IPS-18c (cell line): ENCODE data around the gene CACUL1.
"Not testable (repeated sequence)": the region's sequence is repeated elsewhere in the genome, so short reads cannot be mapped to it uniquely, and the experiment has no call there.

Source experiments
- H3K4me3 ChIP-seq: 2 replicates; pipeline ENCODE4 v1.7.0; 2013; ENCODE audit warnings: low read depth, mild to moderate bottlenecking, low read length, moderate library complexity; ENCODE audit not compliant: insufficient read depth
- H3K9me3 ChIP-seq: one replicate; pipeline ENCODE4 v1.6.1; 2013; ENCODE audit warnings: mild to moderate bottlenecking, low read length, moderate library complexity; ENCODE audit not compliant: control insufficient read depth, insufficient read depth

CACUL1 gene

DNA sequence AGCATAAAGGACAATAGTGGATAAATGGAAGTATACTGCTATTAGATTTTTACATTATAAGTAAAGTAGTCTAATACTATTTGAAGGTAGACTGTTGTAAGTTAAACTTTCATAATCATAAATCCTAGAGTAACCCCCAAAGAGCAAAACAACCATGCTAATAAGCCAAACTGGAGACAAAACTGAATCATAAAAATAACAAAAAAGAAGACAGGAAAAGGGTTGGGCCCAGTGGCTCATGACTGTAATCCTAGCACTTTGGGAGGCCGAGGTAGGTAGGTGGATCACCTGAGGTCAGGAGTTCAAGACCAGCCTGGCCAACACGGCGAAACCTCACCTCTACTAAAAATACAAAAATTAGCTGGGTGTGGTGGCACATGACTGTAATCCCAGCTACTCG is 9.7 kb downstream of the CACUL1 start:
- Histone ChIP-seq H3K4me3 (no peak overlapping the region), H3K9me3 (no peaks in the 10 kb centered on the region)

DNA sequence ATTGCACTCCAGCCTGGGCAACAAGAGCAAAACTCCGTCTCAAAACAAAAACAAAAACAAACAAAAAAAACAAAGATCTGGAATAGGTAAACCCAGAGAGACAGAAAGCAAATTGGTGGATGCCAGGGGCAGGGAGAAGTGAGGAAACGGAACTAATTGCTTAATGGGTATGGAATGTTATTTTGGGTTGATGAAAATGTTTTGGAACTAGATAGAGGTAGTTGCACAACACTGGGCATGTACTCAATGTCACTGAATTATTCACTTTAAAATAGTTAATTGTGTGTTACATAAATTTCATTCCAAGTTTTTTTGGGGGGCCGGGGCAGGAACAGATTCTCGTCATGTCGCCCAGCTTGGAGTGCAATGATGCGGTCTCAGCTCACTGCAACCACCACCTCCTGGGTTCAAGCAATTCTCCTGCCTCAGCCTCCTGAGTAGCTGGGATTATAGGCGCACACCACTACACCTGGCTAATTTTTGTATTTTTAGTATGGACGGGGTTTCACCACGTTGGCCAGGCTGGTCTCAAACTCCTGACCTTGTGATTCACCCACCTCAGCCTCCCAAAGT is 10.3 kb downstream of the CACUL1 start:
- H3K9me3 ChIP-seq, H3K4me3 ChIP-seq: not testable (repeated sequence)

DNA sequence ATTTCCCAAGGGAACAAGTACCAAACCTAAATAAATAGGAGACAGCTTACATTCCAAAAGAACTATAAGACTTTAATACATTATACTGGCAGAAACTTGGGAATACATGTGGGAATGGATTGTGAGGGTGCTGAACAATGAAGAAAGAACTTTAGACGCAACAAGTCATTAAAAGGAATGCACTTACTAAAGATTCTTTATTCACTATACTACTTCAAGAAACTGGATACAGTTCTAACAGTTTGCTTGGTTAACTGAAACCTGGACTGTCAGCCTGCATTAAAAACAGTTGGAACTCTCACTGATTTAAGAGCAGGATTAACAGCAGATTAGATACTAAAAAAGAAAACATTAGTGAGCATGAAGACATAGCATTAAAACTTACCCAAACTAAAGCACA is 12.0 kb downstream of the CACUL1 start:
- Histone ChIP-seq H3K4me3 (no peak overlapping the region), H3K9me3 (no peaks in the 10 kb centered on the region)

DNA sequence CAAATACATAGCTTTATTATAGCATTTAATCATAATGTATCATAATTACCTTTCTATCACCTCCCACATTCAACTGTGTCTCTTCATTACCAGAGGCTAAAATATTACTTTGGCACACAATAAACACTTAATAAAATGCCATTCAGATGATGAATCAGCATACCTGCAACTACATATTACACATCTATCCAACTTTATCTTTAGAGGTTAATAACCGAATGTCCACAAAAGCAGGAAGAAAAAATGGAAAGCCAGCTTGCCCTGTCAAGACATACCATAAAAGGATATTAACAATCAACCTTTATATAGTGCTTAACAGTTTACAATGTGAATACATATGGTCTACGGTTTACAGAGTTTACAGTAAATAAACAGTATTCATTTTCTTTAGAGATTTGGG is 12.7 kb downstream of the CACUL1 start:
- Histone ChIP-seq H3K4me3 (no peak overlapping the region), H3K9me3 (no peaks in the 10 kb centered on the region)

DNA sequence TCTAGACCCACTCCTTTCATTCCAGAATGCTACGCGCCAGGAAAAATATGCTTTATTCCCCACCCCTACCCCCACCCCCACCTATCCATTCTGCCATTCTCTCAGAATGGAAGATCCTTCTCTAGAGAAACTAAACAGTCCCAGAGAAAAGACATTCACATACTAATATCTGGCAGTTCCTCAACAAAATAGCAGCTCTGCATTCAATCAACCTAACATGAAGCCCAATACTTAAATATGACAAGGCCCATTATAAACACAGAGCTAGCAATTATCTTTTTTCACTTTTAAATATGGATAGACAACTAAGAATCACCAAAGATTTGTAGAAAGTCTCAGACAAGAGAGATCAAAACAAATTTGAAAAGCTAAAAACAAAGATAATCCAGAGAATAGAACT is 16.4 kb downstream of the CACUL1 start:
- Histone ChIP-seq H3K4me3 (no peak overlapping the region), H3K9me3 (no peaks in the 10 kb centered on the region)

DNA sequence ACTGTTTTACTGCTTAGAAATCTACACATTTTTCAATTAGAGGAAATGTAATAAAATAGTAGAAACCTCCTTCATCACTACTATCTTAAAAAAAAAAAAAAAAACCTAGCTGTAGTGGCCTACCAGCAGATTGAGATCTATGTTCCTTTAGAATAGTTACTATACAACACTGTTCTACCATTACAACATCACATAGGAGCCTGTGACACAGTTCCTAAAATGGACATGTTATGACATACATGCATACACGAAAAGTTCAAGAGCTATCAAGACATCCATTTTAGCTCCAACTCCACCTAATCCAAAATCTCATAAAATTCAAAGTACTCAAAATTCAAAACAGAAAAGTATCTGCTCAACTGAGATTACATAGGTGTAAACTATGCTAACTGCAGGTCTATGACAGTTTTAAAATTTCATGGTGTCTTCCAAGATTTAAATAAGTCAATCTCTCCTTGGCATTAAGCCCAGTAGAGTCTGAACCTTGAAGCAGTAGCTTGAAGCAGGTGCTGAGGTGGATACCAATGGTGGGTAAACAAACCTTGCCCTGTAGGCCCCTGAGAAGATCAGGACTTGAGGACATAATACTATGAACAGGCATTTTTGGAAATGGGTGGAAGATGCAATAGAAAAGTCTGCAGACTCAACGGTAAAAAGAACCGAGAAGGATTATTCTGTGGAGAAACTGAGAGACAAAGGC is 17.0 kb downstream of the CACUL1 start:
- Histone ChIP-seq H3K4me3 (no peak overlapping the region), H3K9me3 (no peaks in the 10 kb centered on the region)

DNA sequence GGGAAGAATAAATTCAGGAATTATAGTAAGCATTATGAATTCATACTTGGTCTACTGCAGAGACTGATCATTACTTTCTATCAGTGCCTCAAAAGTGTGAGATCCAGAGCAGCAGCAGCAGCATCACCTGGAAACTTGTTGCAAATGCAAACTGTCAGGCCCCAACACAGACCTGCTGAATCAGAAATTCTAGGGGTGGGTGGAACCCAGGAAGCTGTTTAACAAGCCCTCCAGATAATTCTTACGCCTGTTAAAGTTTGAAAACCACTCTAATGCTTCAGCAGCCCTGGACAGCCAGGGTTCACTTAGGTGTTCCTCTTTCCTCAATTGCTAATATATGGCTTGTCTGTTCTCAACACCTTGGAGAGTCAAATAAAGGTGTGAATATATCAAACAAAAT is 19.5 kb downstream of the CACUL1 start:
- Histone ChIP-seq H3K9me3 (no peaks in the 10 kb centered on the region), H3K4me3 (no peak overlapping the region)

DNA sequence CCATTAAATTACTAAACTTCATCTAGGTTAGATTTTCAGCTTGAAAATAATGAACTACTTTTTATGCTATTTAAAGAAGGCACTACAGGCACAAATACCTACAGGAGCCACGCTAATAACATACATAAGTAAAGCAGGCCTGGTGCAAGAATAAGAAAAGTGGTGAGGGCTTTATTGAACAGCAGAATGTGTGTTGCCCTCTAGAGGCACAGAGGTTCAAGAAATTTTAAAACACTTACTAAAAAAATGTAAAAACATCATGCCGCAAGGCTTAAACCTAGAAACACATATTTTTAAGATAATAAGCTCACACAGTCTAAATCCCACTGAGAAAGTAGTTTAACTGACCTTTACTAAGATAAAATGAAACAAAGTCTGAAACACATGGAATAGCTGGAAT is 20.3 kb downstream of the CACUL1 start:
- Histone ChIP-seq H3K9me3 (no peaks in the 10 kb centered on the region), H3K4me3 (no peak overlapping the region)

DNA sequence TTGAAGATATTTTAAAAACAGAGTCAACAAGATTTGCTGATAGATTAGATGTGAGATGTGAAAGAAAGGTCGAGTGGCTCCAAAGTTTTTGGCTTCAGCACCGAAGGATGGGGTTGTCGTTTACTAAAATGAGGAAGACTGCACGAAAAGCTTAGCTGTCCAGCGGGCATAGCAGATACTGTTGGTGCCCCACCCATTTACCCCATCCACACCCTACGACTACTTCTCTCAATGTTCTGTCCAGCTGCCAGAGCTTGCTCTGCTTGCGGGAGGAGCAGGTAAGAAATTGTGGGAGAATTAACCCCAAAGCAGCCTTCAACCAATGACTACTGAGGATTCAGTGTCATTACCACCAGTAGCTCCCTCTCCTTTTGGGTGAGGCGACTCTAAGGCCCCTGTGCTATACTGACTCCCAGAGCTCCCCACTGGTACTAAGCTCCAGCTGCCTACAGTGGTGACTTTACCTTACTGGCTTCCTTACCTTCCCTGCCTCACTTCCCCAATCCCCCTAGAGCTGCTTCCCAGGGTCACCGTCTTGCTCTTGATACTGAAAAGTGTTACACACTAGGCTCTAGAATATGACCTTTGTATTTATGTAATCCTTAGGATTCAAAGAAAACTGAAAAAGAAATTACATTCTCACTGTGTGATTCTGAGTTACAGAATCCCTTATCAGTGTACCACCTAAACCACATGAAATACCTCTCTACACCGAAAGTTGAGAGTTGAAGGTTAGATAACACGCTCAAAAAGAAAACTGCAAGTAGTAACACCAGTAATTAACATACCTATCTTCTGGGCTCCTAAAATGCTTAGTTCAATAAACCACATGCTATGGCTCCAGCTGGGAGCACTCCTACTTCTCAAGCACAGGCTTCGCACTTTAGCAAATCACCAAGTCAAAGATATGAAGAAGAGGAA is 22.3 kb downstream of the CACUL1 start:
- Histone ChIP-seq H3K4me3 (no peak overlapping the region), H3K9me3 (no peaks in the 10 kb centered on the region)

DNA sequence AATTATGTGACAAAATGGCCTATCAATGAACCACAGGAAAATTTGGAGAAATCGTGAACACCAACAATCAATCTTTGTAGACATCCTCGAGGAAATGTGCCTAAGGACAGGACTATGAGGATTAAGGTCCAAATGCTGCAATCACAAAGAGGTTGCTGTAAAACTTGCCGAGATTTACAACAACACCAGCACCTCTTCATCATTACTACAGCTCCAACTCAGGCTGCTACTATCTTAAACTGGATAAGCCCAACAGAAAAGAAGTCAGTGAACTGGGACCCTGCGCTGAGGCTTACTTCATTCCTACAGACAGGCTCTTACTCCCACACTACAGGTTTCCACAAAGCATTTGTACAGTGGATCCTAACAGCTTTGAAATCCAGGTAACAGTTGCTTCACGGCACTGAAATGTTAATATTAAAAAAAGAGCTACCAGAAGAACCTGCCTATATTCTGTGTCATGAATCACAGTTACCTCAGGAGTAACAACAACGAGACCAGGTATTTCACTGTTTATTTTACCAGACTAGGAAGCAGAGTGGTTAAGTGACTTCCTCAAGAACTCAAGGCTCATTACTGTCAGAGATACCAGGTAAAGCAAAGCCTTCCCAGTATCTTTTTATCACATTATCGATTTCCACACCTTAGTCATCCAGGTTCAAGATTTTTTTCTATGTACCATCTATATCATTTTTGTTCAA is 23.9 kb downstream of the CACUL1 start:
- no peaks in the 10 kb centered on the region for H3K9me3 ChIP-seq
- no peak overlapping the region for H3K4me3 ChIP-seq

DNA sequence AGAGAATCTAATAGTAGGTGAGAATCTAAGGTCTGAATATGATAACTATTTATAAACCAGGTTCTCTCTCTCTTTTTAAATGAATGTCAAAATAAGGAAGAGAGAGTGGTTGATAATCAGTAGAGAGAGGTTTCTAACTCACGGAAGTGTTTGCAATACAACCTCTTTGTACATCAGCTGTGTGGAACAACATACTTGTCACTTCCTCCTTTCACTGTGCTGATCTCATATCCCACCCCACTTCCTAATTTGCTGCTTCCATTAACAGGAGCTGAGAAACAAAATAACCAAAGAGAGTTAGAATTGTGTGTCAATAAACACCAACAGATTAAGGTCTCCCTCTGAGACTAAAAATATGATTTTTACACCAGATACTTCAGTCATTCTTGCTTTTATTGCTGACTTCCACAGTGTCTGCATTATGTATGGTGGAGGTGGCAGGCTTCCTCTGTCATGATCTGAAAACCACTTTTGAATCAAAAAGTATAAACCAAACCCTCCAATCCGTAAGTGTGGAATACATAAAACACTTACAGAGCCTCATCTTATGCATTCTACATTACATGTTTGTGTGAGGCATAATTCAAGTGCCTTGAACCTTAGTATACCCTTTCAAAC is 25.0 kb downstream of the CACUL1 start:
- H3K9me3 ChIP-seq, result no peaks in the 10 kb centered on the region
- no peak overlapping the region for H3K4me3 ChIP-seq

DNA sequence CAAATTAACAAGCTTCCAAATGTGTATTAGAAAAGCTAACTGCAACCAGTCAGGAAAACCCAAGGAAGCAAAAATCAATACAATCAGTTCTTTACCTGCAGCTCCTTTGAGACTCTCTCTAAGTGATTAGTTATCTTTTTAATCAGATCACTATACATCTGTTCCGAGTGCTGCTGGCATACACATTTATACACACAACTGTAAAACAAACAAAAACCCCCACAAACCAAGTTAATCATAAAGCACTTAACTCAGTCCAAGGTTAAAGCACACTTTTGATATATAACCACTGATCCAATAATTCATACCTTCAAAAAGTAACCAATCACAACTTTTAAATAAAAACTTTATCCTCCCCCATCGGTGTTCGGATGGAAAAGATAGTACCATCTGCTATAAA is 25.6 kb downstream of the CACUL1 start:
- Histone ChIP-seq H3K4me3 (no peak overlapping the region), H3K9me3 (no peaks in the 10 kb centered on the region)

DNA sequence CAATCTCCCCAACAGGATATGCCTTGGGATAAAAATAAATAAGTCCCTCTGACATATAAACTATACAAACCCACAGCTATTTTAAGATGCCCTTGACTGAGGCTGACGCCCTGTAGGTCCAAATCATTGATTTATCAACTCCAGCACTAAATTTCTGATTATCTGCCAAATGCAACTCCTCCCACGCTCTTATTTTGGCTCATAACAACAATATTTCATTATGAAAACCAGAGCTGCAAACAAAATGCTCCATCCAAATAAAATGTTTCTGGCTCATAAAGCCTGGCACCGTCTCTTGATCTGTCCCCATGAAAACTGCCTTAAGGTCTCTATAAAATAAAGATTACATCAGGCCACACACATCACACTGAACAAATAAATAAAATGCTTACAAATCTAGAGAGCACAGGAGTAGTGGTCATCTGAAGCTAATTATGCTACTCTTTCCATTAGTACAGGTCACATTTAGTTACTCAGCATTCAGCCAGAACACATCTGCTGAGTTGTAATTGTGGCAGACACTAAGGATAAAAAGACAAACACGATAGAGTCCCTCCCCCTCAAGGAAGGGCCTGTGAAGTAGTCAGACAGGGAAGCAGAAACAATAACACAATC is 28.8 kb downstream of the CACUL1 start:
- Histone ChIP-seq H3K4me3 (no peak overlapping the region), H3K9me3 (no peaks in the 10 kb centered on the region)

DNA sequence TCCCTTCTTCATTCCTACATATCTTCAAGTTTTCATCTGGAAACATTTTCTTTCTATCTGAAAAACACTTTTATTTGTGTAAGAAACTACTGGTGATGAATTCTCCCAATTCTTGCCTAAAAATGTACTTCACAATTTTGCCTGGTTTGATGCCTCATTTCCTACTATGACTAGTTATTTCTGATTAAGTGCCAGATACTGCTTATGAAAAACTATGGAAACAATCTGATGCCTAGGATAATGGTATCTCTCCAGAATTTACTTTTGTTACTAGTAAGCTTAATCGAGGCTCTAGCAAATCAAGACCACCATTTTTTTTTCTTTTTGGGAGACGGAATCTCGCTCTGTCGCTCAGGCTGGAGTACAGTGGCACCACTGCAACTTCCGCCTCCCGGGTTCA is 31.3 kb downstream of the CACUL1 start:
- H3K9me3 ChIP-seq, result no peaks in the 10 kb centered on the region
- no peak overlapping the region for H3K4me3 ChIP-seq

DNA sequence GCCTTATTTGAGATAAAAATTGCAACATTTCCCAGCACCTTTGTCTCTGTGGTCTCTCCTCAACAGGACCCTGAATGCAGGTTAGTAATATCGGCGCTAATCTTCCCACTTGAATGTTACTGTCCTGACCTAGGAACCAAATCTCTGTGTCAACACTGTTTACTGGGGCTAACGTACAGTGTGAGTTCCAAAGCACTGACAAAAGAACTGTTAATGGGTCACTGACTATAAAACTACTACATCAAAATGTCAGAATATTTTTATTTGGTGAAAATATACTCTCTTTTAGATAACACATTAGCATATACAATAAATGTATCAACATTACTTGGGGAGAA is 33.3 kb downstream of the CACUL1 start:
- Histone ChIP-seq H3K9me3 (no peaks in the 10 kb centered on the region), H3K4me3 (no peak overlapping the region)

DNA sequence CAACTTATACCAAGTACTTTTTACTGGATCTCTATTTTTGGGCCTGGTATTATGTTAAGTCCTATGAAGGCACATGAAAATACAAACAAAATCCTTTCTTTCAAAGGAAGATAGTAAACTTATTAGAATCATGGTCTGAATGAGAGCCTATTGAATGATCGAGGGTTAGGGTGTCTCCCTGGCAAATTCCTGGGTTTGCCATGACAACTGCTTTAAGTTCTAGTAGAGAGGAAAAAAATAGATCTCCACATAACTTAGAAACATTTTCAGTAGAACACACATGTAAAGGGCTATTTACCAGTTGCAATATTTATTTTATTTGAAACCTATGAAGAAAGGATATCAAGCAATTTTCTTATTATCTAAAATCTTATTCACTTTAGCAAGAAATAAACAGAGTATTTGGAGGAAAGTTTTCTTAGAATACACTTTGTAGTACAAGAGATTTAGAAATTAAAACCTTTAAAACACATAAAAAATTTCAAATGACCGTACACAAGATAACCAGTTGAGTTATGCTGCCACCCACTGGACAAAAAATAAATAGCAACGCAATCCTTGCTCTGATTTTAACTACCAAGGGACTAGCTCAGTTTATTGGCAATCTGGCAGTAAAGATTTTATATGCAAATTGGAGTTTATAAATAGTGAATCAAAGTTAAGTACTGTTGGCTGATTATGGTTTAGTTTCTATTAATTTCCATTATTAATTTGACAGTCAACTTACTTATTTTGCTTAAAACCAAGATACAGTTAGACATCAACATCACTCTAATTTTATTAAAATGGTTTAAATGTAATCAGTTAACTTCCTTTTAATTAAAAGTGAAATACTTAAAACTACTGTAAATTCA is 33.9 kb downstream of the CACUL1 start:
- Histone ChIP-seq H3K4me3 (no peak overlapping the region), H3K9me3 (no peaks in the 10 kb centered on the region)
